Measurements from ENCODE around the gene ADGRG6. TPM values are rescaled to one million over a fixed set of nuclear protein-coding genes. Genes with fewer than 3 reads are reported as not detected.

ADGRG6 gene
- total and polyA plus RNA-seq, 2 donors (not counting 3 experiments of a cell fraction or from before 2014, with no cell fraction given) = 99.3 to 166 TPM

GRCh38 chr6:142339968-142340658 is 38.3 kb downstream of the ADGRG6 start:
- TF ChIP-seq GATA2 (IDR thresholded peaks at IDR 0.05; ENCODE audit: insufficient read depth, insufficient read length, low read depth, low read length) (no peak), POLR2A (IDR thresholded peaks at IDR 0.05; ENCODE audit: low read depth, low read length) (no peak), EZH2 (IDR thresholded peaks at IDR 0.05; ENCODE audit: borderline replicate concordance, low read depth, low read length, severe bottlenecking) (no peak)
- H4K20me1 ChIP-seq (replicated peaks; ENCODE audit: control insufficient read depth, extremely low read depth, insufficient read depth, low read length) = no peaks in the 10 kb centered on the region
- BruUV-seq (replicated peaks) = no TSS peak
- peaks cover 20% of the 10 kb centered on the region for H3K4me1 ChIP-seq (ENCODE audit: control insufficient read depth, extremely low read depth, insufficient read depth, low read length)
- ChIA-PET POLR2A (no interaction called here), CTCF (interaction anchor here (0.9 to 1.7 kb wide), 4 partner anchors 9 to 41 kb away, joined by 3 to 4 read pairs (median 4); no protein-coding TSS in a partner anchor)
- H3K9ac ChIP-seq (replicated peaks; ENCODE audit: extremely low read depth, insufficient read depth, low read length) = no peak overlapping the region
- no peak for FAIRE-seq
- H3K9me3 ChIP-seq (replicated peaks; ENCODE audit: control insufficient read depth, insufficient read depth, low read length) = no peaks in the 10 kb centered on the region
- H3K4me2 ChIP-seq (ENCODE audit: insufficient read depth, low read length) = no peak overlapping the region
- peaks cover 60% of the 10 kb centered on the region for H3K79me2 ChIP-seq (ENCODE audit: control insufficient read depth, insufficient read depth, low read length)
- intact Hi-C loops (cut with micrococcal nuclease) (no loop called here), dilution Hi-C loops (cut with MboI; ENCODE audit: extremely low pct_ligation_motif_present, low sequenced_read_pairs) (no loop called here)
- DNase-seq (ENCODE audit: low read depth, low spot score) = no peak
- H3K9me1 ChIP-seq (replicated peaks; ENCODE audit: control insufficient read depth, extremely low read depth, insufficient read depth, low read length) = no peaks in the 10 kb centered on the region
- no peak overlapping the region for H3K4me3 ChIP-seq (replicated peaks in 1 of 3; ENCODE audit: insufficient read depth in 1 of 3, low read depth in 1 of 3, low read length in 3 of 3)
- no peaks in the 10 kb centered on the region for H3K36me3 ChIP-seq (ENCODE audit: control insufficient read depth in 2 of 2, extremely low read depth in 1 of 2, insufficient read depth in 2 of 2, low read length in 2 of 2)
- H2AFZ ChIP-seq (ENCODE audit: low read depth, low read length) = no peak overlapping the region
- H3K27ac ChIP-seq (ENCODE audit: insufficient read depth, low read depth, low read length) = no peak overlapping the region
- H3K27me3 ChIP-seq (ENCODE audit: control insufficient read depth in 2 of 2, insufficient read depth in 2 of 2, low read length in 2 of 2) = no peaks in the 10 kb centered on the region

- H3K9me3 ChIP-seq (replicated peaks; ENCODE audit: control insufficient read depth, insufficient read depth, low read length) = no peaks in the 10 kb centered on the region
- intact Hi-C loops (cut with micrococcal nuclease) (no loop called here), dilution Hi-C loops (cut with MboI; ENCODE audit: extremely low pct_ligation_motif_present, low sequenced_read_pairs) (no loop called here)
- H3K27me3 ChIP-seq (ENCODE audit: control insufficient read depth in 2 of 2, insufficient read depth in 2 of 2, low read length in 2 of 2) = no peaks in the 10 kb centered on the region
- no peaks in the 10 kb centered on the region for H3K36me3 ChIP-seq (ENCODE audit: control insufficient read depth in 2 of 2, extremely low read depth in 1 of 2, insufficient read depth in 2 of 2, low read length in 2 of 2)
- no peak overlapping the region for H3K9ac ChIP-seq (replicated peaks; ENCODE audit: extremely low read depth, insufficient read depth, low read length)
- H3K27ac ChIP-seq (ENCODE audit: insufficient read depth, low read depth, low read length) = no peak overlapping the region
- peaks cover 56% of the 10 kb centered on the region for H3K79me2 ChIP-seq (ENCODE audit: control insufficient read depth, insufficient read depth, low read length)
- DNase-seq (ENCODE audit: low read depth, low spot score) (no peak), FAIRE-seq (no peak)
- no peak overlapping the region for H3K4me3 ChIP-seq (replicated peaks in 1 of 3; ENCODE audit: insufficient read depth in 1 of 3, low read depth in 1 of 3, low read length in 3 of 3)
- H3K4me2 ChIP-seq (ENCODE audit: insufficient read depth, low read length) = no peak overlapping the region
- no peak overlapping the region for H2AFZ ChIP-seq (ENCODE audit: low read depth, low read length)
- TF ChIP-seq, protein P1, sequence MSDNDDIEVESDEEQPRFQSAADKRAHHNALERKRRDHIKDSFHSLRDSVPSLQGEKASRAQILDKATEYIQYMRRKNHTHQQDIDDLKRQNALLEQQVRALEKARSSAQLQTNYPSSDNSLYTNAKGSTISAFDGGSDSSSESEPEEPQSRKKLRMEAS (IDR thresholded peaks at IDR 0.05; ENCODE audit: insufficient read depth, insufficient read length) = no peak
- TF ChIP-seq FOS (IDR thresholded peaks at IDR 0.05; ENCODE audit: borderline replicate concordance, insufficient read depth, low read length) (no peak), GATA2 (IDR thresholded peaks at IDR 0.05; ENCODE audit: insufficient read depth, insufficient read length, low read depth, low read length) (no peak), POLR2AphosphoS5 (IDR thresholded peaks at IDR 0.05; ENCODE audit: insufficient read depth, low read depth, low read length) (no peak), POLR2A (IDR thresholded peaks at IDR 0.05; ENCODE audit: low read depth, low read length) (no peak), JUN (IDR thresholded peaks at IDR 0.05; ENCODE audit: borderline replicate concordance, insufficient read depth, insufficient read length, low read depth) (no peak), EZH2 (IDR thresholded peaks at IDR 0.05; ENCODE audit: borderline replicate concordance, low read depth, low read length, severe bottlenecking) (no peak), MYC (IDR thresholded peaks at IDR 0.05; ENCODE audit: low read depth, low read length) (no peak)
- TF ChIP-seq, protein P2, sequence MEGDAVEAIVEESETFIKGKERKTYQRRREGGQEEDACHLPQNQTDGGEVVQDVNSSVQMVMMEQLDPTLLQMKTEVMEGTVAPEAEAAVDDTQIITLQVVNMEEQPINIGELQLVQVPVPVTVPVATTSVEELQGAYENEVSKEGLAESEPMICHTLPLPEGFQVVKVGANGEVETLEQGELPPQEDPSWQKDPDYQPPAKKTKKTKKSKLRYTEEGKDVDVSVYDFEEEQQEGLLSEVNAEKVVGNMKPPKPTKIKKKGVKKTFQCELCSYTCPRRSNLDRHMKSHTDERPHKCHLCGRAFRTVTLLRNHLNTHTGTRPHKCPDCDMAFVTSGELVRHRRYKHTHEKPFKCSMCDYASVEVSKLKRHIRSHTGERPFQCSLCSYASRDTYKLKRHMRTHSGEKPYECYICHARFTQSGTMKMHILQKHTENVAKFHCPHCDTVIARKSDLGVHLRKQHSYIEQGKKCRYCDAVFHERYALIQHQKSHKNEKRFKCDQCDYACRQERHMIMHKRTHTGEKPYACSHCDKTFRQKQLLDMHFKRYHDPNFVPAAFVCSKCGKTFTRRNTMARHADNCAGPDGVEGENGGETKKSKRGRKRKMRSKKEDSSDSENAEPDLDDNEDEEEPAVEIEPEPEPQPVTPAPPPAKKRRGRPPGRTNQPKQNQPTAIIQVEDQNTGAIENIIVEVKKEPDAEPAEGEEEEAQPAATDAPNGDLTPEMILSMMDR (IDR thresholded peaks at IDR 0.05; ENCODE audit: extremely low read depth in 1 of 2, insufficient read depth in 1 of 2, low read depth in 1 of 2, low read length in 2 of 2) = no peak
- BruUV-seq (replicated peaks) = no TSS peak
- H3K9me1 ChIP-seq (replicated peaks; ENCODE audit: control insufficient read depth, extremely low read depth, insufficient read depth, low read length) = no peaks in the 10 kb centered on the region
- ChIA-PET POLR2A (no interaction called here), CTCF (interaction anchor here (1.4 kb wide), 1 partner anchor 17 kb away, joined by 3 read pairs; no protein-coding TSS in a partner anchor)
- no peaks in the 10 kb centered on the region for H4K20me1 ChIP-seq (replicated peaks; ENCODE audit: control insufficient read depth, extremely low read depth, insufficient read depth, low read length)
- H3K4me1 ChIP-seq (ENCODE audit: control insufficient read depth, extremely low read depth, insufficient read depth, low read length) = peaks cover 20% of the 10 kb centered on the region
Measured at GRCh38 chr6:142341855-142342330, 40.1 kb downstream of the ADGRG6 start.

Measured in endothelial cell of umbilical vein (primary cell).